Mesendoderm (in vitro differentiated cells): ENCODE data around the gene VGLL3.

Experiments
- DNase-seq: peaks from one replicate; pipeline ENCODE4 v3.0.0; 2013
- H2AK5ac ChIP-seq: 2 replicates; pipeline ENCODE4 v1.6.1; 2013; ENCODE audit warnings: low read length, inconsistent platforms
- H2BK120ac ChIP-seq: 2 replicates; pipeline ENCODE4 v1.6.1; 2013; ENCODE audit warnings: low read depth, mild to moderate bottlenecking, low read length, moderate library complexity, mixed read lengths
- H2BK15ac ChIP-seq: replicated peaks from 2 replicates; pipeline ENCODE4 v1.6.1; 2013; ENCODE audit warnings: low read depth, mild to moderate bottlenecking, moderate library complexity
- H2BK5ac ChIP-seq: 2 replicates; pipeline ENCODE4 v1.6.1; 2013; ENCODE audit warnings: low read length, inconsistent platforms
- H3K18ac ChIP-seq: 2 replicates; pipeline ENCODE4 v1.6.1; 2013; ENCODE audit warnings: mild to moderate bottlenecking, low read length, mixed read lengths
- H3K23ac ChIP-seq: one replicate; pipeline ENCODE4 v1.6.1; 2013; ENCODE audit warnings: low read length
- H3K27ac ChIP-seq: 2 replicates; pipeline ENCODE4 v1.5.1; 2013; ENCODE audit warnings: low read depth, mild to moderate bottlenecking, inconsistent platforms, low read length, moderate library complexity
- H3K27me3 ChIP-seq: 2 replicates; pipeline ENCODE4 v1.6.1; 2013; ENCODE audit warnings: low read length, control low read depth, mild to moderate bottlenecking, inconsistent platforms; ENCODE audit not compliant: insufficient read depth, poor library complexity
- H3K36me3 ChIP-seq: 2 replicates; pipeline ENCODE4 v1.6.1; 2013; ENCODE audit warnings: low read length, inconsistent platforms; ENCODE audit not compliant: control insufficient read depth, insufficient read depth
- H3K4ac ChIP-seq: one replicate; pipeline ENCODE4 v1.6.1; 2013; ENCODE audit warnings: low read depth, mild to moderate bottlenecking, low read length, moderate library complexity
- H3K4me1 ChIP-seq: 2 replicates; pipeline ENCODE4 v1.6.1; 2013; ENCODE audit warnings: low read depth, low read length, inconsistent platforms; ENCODE audit not compliant: control insufficient read depth
- H3K4me2 ChIP-seq: 2 replicates; pipeline ENCODE4 v1.6.1; 2013; ENCODE audit warnings: low read length
- H3K4me3 ChIP-seq: 2 replicates; pipeline ENCODE4 v1.5.1; 2013; ENCODE audit warnings: mild to moderate bottlenecking, low read length
- H3K56ac ChIP-seq: one replicate; pipeline ENCODE4 v1.6.1; 2013; ENCODE audit warnings: low read length
- H3K79me1 ChIP-seq: 2 replicates; pipeline ENCODE4 v1.6.1; 2013; ENCODE audit warnings: low read length, inconsistent platforms
- H3K79me2 ChIP-seq: 2 replicates; pipeline ENCODE4 v1.6.1; 2013; ENCODE audit warnings: mild to moderate bottlenecking, low read length; ENCODE audit not compliant: control insufficient read depth, insufficient read depth
- H3K9ac ChIP-seq: 2 replicates; pipeline ENCODE4 v1.6.1; 2013; ENCODE audit warnings: low read length, inconsistent platforms
- H4K5ac ChIP-seq: one replicate; pipeline ENCODE4 v1.6.1; 2013; ENCODE audit warnings: low read length
- H4K8ac ChIP-seq: one replicate; pipeline ENCODE4 v1.6.1; 2013; ENCODE audit warnings: low read depth, mild to moderate bottlenecking, control low read depth, low read length, moderate library complexity
- WGBS: extraction: QIAGEN DNeasy Blood & Tissue Kit; methylation state at CpG from one replicate; pipeline ENCODE4 v1.1.7; 2013; ENCODE audit warnings: low lambda C conversion rate, missing lambda C conversion rate; ENCODE audit not compliant: insufficient coverage; ENCODE audit errors: extremely low coverage; 5-methylcytosine and 5-hydroxymethylcytosine counted together

The VGLL3 gene

DNA sequence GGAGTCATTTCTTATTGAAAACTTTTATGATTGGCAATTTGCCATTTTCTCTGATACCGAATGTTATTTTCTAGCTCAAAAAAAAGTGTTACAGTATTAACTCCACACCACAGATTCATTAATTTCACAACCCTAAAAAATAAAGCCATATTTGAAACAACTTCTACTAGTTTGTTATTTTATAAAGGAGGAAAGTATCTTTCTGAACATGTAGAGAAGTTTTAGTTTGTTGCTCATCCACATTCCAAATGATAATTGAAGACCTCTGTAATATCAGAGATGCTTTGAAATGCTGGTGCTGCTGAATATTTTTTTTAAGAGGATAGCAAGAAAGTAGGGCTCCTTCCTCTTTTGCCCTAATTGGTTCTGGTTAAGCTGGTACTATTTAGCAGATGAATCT lies 1.9 kb downstream of the VGLL3 start:
- H3K27ac ChIP-seq: no peak overlapping the region
- no peak overlapping the region for H2BK5ac ChIP-seq
- H3K18ac ChIP-seq: no peak overlapping the region
- no peak overlapping the region for H4K8ac ChIP-seq
- H2BK120ac ChIP-seq: no peak overlapping the region
- DNase-seq: no peak
- H3K4ac ChIP-seq: no peak overlapping the region
- no peak overlapping the region for H3K4me2 ChIP-seq
- peaks cover 3% of the 10 kb centered on the region for H3K4me1 ChIP-seq
- H3K27me3 ChIP-seq: no peaks in the 10 kb centered on the region
- WGBS: no CpG with 5 or more reads among the region's 1 CpG
- H3K4me3 ChIP-seq: no peak overlapping the region
- no peak overlapping the region for H3K23ac ChIP-seq
- no peak overlapping the region for H3K9ac ChIP-seq
- H3K79me2 ChIP-seq: no peaks in the 10 kb centered on the region
- H2AK5ac ChIP-seq: no peak overlapping the region
- no peak overlapping the region for H2BK15ac ChIP-seq
- no peaks in the 10 kb centered on the region for H3K36me3 ChIP-seq
- no peak overlapping the region for H3K56ac ChIP-seq
- no peak overlapping the region for H4K5ac ChIP-seq
- H3K79me1 ChIP-seq: no peaks in the 10 kb centered on the region

DNA sequence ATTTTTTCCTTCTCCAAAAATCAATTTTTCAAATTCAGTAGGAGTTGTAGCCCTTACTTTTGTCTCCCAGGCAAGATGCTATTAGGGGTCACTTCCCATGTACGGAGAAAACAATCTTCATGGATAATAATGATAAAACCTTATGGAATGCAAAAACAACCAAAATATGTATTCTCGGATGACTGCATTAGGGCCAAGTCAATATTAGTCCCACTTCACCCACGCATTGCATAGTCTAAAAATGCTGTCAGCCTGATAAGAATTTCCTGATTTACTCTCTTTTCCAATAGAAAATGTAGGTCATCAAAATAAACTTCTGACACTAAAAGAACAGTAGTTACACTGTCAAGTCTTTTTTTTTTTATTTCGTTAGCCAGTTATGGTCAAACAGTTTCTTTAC lies 2.7 kb downstream of the VGLL3 start:
- H3K56ac ChIP-seq: no peak overlapping the region
- H3K18ac ChIP-seq: no peak overlapping the region
- no peak overlapping the region for H2BK5ac ChIP-seq
- no peaks in the 10 kb centered on the region for H3K36me3 ChIP-seq
- H3K79me1 ChIP-seq: no peaks in the 10 kb centered on the region
- H3K4ac ChIP-seq: no peak overlapping the region
- H4K5ac ChIP-seq: no peak overlapping the region
- WGBS: no CpG with 5 or more reads among the region's 4 CpGs
- no peak overlapping the region for H3K9ac ChIP-seq
- no peak overlapping the region for H2AK5ac ChIP-seq
- no peak overlapping the region for H2BK120ac ChIP-seq
- H3K27ac ChIP-seq: no peak overlapping the region
- no peak overlapping the region for H3K4me2 ChIP-seq
- H3K4me3 ChIP-seq: no peak overlapping the region
- no peak overlapping the region for H4K8ac ChIP-seq
- H3K23ac ChIP-seq: no peak overlapping the region
- H3K4me1 ChIP-seq: no peaks in the 10 kb centered on the region
- no peak overlapping the region for H2BK15ac ChIP-seq
- DNase-seq: no peak
- H3K79me2 ChIP-seq: no peaks in the 10 kb centered on the region
- H3K27me3 ChIP-seq: no peaks in the 10 kb centered on the region

DNA sequence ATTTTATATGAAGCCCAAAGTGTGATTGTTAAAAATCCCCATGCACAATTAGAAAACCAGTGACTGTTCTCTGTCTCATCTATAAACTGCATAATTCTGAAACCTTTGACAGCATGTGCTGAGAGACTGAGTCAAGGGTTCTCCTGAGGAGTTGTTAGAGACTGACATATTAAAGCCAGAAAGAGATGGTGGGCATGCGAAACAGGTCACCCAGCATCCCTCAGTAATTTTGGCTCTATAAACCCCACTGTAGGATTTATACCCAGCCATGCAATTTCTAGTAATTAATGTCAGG lies 3.6 kb downstream of the VGLL3 start:
- Histone ChIP-seq H3K79me2 (no peaks in the 10 kb centered on the region), H3K27ac (no peak overlapping the region), H3K18ac (no peak overlapping the region), H3K27me3 (no peaks in the 10 kb centered on the region), H3K79me1 (no peaks in the 10 kb centered on the region), H3K36me3 (no peaks in the 10 kb centered on the region), H2BK15ac (no peak overlapping the region), H2BK120ac (no peak overlapping the region), H2AK5ac (no peak overlapping the region), H4K8ac (no peak overlapping the region), H3K56ac (no peak overlapping the region), H3K4me3 (no peak overlapping the region), H3K9ac (no peak overlapping the region), H3K23ac (no peak overlapping the region), H4K5ac (no peak overlapping the region), H3K4me2 (no peak overlapping the region), H2BK5ac (no peak overlapping the region), H3K4me1 (no peaks in the 10 kb centered on the region), H3K4ac (no peak overlapping the region)
- DNase-seq: no peak
- no CpG with 5 or more reads among the region's 1 CpG for WGBS

DNA sequence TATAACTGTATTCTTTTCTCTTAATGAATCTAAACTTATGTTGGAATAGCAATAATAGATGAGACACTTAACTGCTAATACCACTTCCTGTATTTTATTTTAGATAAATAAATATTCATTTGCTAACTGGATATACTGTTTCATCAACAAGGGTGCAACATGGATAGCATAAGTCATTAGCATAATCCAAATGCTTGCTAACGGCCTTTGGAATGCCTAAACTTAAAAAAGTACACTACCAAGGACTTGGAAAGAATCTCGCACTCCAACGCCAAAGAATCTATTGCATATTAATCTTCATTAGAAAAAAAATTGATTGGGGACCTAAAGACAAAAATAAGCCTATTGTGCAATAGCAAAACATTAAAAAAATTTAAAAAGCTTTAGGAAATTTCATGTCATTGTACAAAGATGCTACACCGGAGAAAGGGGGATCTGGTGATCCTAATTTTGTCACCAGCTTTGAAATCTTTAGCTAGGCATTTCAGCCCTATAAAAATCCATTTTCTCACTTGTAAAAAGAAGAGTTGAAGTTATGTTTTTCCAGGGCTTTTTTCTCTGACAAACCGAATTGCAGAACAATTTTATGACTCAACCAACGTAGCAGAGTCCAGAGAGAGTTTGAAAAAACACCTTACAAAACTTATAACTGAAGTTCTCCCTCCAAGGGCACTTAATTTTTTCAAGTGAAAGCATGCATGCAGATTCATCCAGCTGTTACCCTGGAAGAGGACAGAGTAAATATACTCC lies 4.1 kb downstream of the VGLL3 start:
- no peaks in the 10 kb centered on the region for H3K27me3 ChIP-seq
- WGBS: no CpG with 5 or more reads among the region's 6 CpGs
- no peak overlapping the region for H3K18ac ChIP-seq
- H3K23ac ChIP-seq: no peak overlapping the region
- H3K79me1 ChIP-seq: no peaks in the 10 kb centered on the region
- H3K36me3 ChIP-seq: no peaks in the 10 kb centered on the region
- no peak overlapping the region for H3K56ac ChIP-seq
- no peak overlapping the region for H4K5ac ChIP-seq
- H3K79me2 ChIP-seq: no peaks in the 10 kb centered on the region
- no peak overlapping the region for H3K27ac ChIP-seq
- H2BK120ac ChIP-seq: no peak overlapping the region
- no peak overlapping the region for H3K4me3 ChIP-seq
- H3K9ac ChIP-seq: no peak overlapping the region
- no peak overlapping the region for H2BK5ac ChIP-seq
- no peak overlapping the region for H4K8ac ChIP-seq
- H3K4me1 ChIP-seq: no peaks in the 10 kb centered on the region
- no peak for DNase-seq
- H3K4ac ChIP-seq: no peak overlapping the region
- no peak overlapping the region for H3K4me2 ChIP-seq
- no peak overlapping the region for H2AK5ac ChIP-seq
- no peak overlapping the region for H2BK15ac ChIP-seq

DNA sequence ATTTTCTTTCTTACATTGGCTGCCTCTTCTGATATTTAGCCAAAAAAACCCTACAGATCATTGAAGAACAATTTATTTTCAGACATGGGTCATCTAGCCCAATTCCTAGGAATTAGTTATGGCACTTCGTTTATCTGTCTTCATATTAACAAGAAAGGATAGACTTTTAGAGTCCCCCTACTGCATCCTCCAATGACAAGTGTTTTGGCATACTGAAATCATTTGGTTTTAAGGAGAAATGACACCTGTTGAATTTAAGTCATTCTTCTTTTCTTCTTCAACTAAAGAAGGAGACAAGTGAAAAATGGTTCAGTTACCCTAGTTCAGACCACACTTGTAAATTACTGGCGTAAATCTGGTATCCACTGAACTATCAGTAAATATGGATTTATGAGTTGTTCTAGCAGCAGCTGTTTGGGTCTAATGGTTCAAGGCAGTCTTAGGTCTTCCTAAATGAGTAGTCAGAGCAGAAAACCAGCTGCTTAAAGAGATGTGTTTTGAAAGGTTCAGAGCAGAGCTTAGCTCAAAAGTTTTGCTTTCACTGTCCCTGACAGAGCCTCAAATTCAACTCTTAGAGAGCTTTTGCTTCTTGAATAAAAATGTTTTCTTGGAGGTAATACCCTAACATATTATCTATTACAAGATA lies 5.6 kb downstream of the VGLL3 start:
- Histone ChIP-seq H3K4me2 (no peak overlapping the region), H2AK5ac (no peak overlapping the region), H2BK120ac (no peak overlapping the region), H3K56ac (no peak overlapping the region), H3K36me3 (no peaks in the 10 kb centered on the region), H3K18ac (no peak overlapping the region), H4K8ac (no peak overlapping the region), H3K4ac (no peak overlapping the region), H3K79me2 (no peaks in the 10 kb centered on the region), H3K27me3 (no peaks in the 10 kb centered on the region), H3K9ac (no peak overlapping the region), H2BK5ac (no peak overlapping the region), H3K27ac (no peak overlapping the region), H3K4me3 (no peak overlapping the region), H4K5ac (no peak overlapping the region), H3K23ac (no peak overlapping the region), H3K79me1 (no peaks in the 10 kb centered on the region), H3K4me1 (no peaks in the 10 kb centered on the region), H2BK15ac (no peak overlapping the region)
- DNase-seq: no peak
- no CpG with 5 or more reads among the region's 2 CpGs for WGBS

DNA sequence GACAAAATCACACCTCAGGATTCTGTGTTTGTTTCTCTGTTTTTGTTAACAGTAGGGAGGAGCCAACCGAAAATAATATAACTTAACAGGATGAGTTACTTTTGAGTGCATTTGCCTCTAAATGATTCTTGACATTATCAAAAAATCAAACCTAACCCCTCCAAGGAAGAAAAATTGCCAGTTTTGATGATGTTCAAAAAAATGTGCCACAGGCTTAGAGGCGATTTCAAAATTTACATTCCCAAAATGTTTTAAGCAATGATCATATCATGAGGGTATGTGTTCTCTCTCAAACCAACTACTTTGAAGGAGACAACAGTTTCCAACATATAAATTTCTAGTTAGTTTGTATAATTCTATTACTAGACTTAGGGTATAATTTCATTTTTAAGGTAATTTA lies 6.7 kb downstream of the VGLL3 start:
- Histone ChIP-seq H4K5ac (no peak overlapping the region), H3K4me3 (no peak overlapping the region), H3K79me1 (no peaks in the 10 kb centered on the region), H3K79me2 (no peaks in the 10 kb centered on the region), H2AK5ac (no peak overlapping the region), H3K9ac (no peak overlapping the region), H3K36me3 (no peaks in the 10 kb centered on the region), H3K27me3 (no peaks in the 10 kb centered on the region), H3K4me2 (no peak overlapping the region), H3K4me1 (no peaks in the 10 kb centered on the region), H2BK5ac (no peak overlapping the region), H3K23ac (no peak overlapping the region), H3K56ac (no peak overlapping the region), H2BK15ac (no peak overlapping the region), H4K8ac (no peak overlapping the region), H3K27ac (no peak overlapping the region), H3K18ac (no peak overlapping the region), H3K4ac (no peak overlapping the region), H2BK120ac (no peak overlapping the region)
- no CpG with 5 or more reads among the region's 2 CpGs for WGBS
- DNase-seq: no peak
